ENCODE measurements around the gene THAP4. TPM values are rescaled to one million over a fixed set of nuclear protein-coding genes. Genes with fewer than 3 reads are reported as not detected.

THAP4 gene
- total RNA-seq, 1 experiment from 2014 or later: 71.2 TPM

DNA sequence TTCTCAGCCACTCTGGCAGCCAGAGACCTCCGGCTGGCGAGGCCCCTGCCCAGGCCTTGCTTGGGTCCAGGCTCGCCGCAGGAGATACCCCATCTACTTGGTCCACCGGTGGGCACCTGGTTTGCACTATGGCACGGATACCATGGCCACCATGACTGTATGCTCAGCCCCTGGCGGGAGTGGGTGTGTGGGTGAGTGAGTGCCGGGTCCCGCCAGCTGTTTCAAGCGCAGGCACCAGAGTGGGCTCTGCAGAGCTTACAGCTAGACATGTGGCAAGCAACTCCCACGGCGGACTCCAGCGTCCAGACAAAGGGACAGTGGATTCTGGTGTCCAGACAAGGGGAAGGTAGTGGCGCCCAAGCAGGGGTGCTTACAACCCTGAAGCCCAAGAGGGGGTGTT lies 2.0 kb upstream of the THAP4 start:
- ChIA-PET POLR2A (interaction anchor here (1.8 kb wide), 1 partner anchor 9 kb away, joined by 4 read pairs; no protein-coding TSS in a partner anchor), RAD21 (ENCODE audit: low non-redundant PET in 1 of 2, low total read pairs in 2 of 2, uncharacterized antibody in 2 of 2, unreplicated experiment in 2 of 2) (no interaction called here), CTCF (no interaction called here)
- no peaks in the 10 kb centered on the region for H3K27me3 ChIP-seq (ENCODE audit: insufficient read depth, low read length)
- H3K9me2 ChIP-seq (ENCODE audit: insufficient read depth): no peaks in the 10 kb centered on the region
- H3K4me2 ChIP-seq (ENCODE audit: low read length): peak overlapping the region; percentile 91
- H3K9me3 ChIP-seq (ENCODE audit: control insufficient read depth in 1 of 2, insufficient read depth in 1 of 2, low read depth in 1 of 2, low read length in 2 of 2): peaks cover 5 to 7% of the 10 kb centered on the region in 2 experiments; a peak in 2 of 4 replicates
- no peak overlapping the region for H2AFZ ChIP-seq (ENCODE audit: low read depth, low read length, poor library complexity, severe bottlenecking)
- H3K36me3 ChIP-seq (ENCODE audit: control insufficient read depth in 1 of 2, insufficient read depth in 2 of 2, low read length in 2 of 2): peaks cover 0 to 15% of the 10 kb centered on the region in 2 experiments; a peak in 1 of 4 replicates
- intact Hi-C loops (cut with micrococcal nuclease): loop anchor here (5.0 kb wide), 3 partner anchors 82 to 282 kb away; partner anchors contain the start of genes BOK, FARP2 and STK25
- no TSS peak for BruUV-seq (replicated peaks)
- peaks cover 88% of the 10 kb centered on the region for H3K79me2 ChIP-seq (ENCODE audit: insufficient read depth, low read length)
- no peak overlapping the region for H3K27ac ChIP-seq (ENCODE audit: low read depth, low read length)
- DNase-seq (ENCODE audit: low read depth, low spot score) (no peak), ATAC-seq (no peak)
- peaks cover 7 to 24% of the 10 kb centered on the region in 2 experiments; a peak in 3 of 4 replicates for H3K4me1 ChIP-seq (ENCODE audit: control insufficient read depth in 1 of 2, insufficient read depth in 2 of 2, low read length in 2 of 2)
- peak overlapping the region; percentile 91; the same call in 1 of the 2 replicates for H3K9ac ChIP-seq (ENCODE audit: low read length)
- TF ChIP-seq POLR2AphosphoS5 (IDR thresholded peaks at IDR 0.05; ENCODE audit: low read depth, low read length) (no peak), ATF3 (IDR thresholded peaks at IDR 0.05) (no peak), ZFX (IDR thresholded peaks at IDR 0.05) (no peak), FOSL1 (IDR thresholded peaks at IDR 0.05; ENCODE audit: low read depth) (no peak), ZBTB33 (IDR thresholded peaks at IDR 0.05; ENCODE audit: extremely low read depth, insufficient replicate concordance, low read length) (no peak)
- peak overlapping the region; percentile 72 to 80 for H3K4me3 ChIP-seq (replicated peaks in 1 of 2; ENCODE audit: low read depth in 1 of 2, low read length in 2 of 2)
- no peaks in the 10 kb centered on the region; the same call in 1 of the 2 replicates for H4K20me1 ChIP-seq (ENCODE audit: insufficient read depth)

Data from HCT116 (cell line).